HG03159 (cell line): ENCODE results near the gene GTF2F2.
"Not testable (repeated sequence)": the region's sequence is repeated elsewhere in the genome, so short reads cannot be mapped to it uniquely, and the experiment has no call there.

Source experiments
- ATAC-seq: cut with Tn5 transposase; IDR thresholded peaks from one replicate; pipeline ENCODE4 v1.9.1; 2021; ENCODE audit warnings: mild to moderate bottlenecking, moderate library complexity; ENCODE audit not compliant: unreplicated experiment

GTF2F2 gene

GRCh38 chr13:45298550-45298949 lies 178.2 kb downstream of the GTF2F2 start:
- not testable (repeated sequence) for ATAC-seq

- no peak for ATAC-seq
Measured at GRCh38 chr13:45299194-45299593, 178.9 kb downstream of the GTF2F2 start.

GRCh38 chr13:45300190-45300985 lies 180.1 kb downstream of the GTF2F2 start:
- ATAC-seq = no peak

- ATAC-seq = no peak
Measured at GRCh38 chr13:45301263-45301662, 181.0 kb downstream of the GTF2F2 start.

- no peak for ATAC-seq
Measured at GRCh38 chr13:45302507-45302906, 182.2 kb downstream of the GTF2F2 start.

GRCh38 chr13:45303026-45303425 lies 182.7 kb downstream of the GTF2F2 start:
- no peak for ATAC-seq

GRCh38 chr13:45303866-45304265 lies 183.6 kb downstream of the GTF2F2 start:
- no peak for ATAC-seq

- ATAC-seq = no peak
Measured at GRCh38 chr13:45305079-45305478, 184.8 kb downstream of the GTF2F2 start.

GRCh38 chr13:45306966-45307365 lies 186.7 kb downstream of the GTF2F2 start:
- no peak for ATAC-seq

GRCh38 chr13:45310341-45311131 lies 190.2 kb downstream of the GTF2F2 start:
- no peak for ATAC-seq

GRCh38 chr13:45314822-45315221 lies 194.5 kb downstream of the GTF2F2 start:
- no peak for ATAC-seq

GRCh38 chr13:45315520-45316167 lies 195.3 kb downstream of the GTF2F2 start:
- ATAC-seq = no peak

- no peak for ATAC-seq
Measured at GRCh38 chr13:45316338-45316737, 196.0 kb downstream of the GTF2F2 start.

- ATAC-seq = no peak
Measured at GRCh38 chr13:45316996-45317395, 196.7 kb downstream of the GTF2F2 start.

GRCh38 chr13:45320876-45321629 lies 200.7 kb downstream of the GTF2F2 start:
- ATAC-seq = no peak

GRCh38 chr13:45325806-45326205 lies 205.5 kb downstream of the GTF2F2 start:
- ATAC-seq = no peak

- ATAC-seq = no peak
Measured at GRCh38 chr13:45327253-45327955, 207.1 kb downstream of the GTF2F2 start.

GRCh38 chr13:45328661-45329111 lies 208.4 kb downstream of the GTF2F2 start:
- ATAC-seq = no peak

- ATAC-seq = no peak
Measured at GRCh38 chr13:45331123-45331619, 210.9 kb downstream of the GTF2F2 start.

GRCh38 chr13:45331692-45332035 lies 211.4 kb downstream of the GTF2F2 start:
- ATAC-seq = no peak
